GM10266 (cell line): ENCODE results near the gene HGFAC.

ENCODE experiments used
- DNase-seq: peaks from one replicate; pipeline ENCODE4 v3.0.0; 2012; ENCODE audit errors: extremely low spot score
- TF ChIP-seq, protein P1 (sequence below): IDR thresholded peaks from 2 replicates; pipeline ENCODE4 v1.5.1; 2012; ENCODE audit warnings: mild to moderate bottlenecking, low read depth; ENCODE audit not compliant: control insufficient read depth, insufficient read depth; ENCODE audit errors: missing control alignments

HGFAC gene

DNA sequence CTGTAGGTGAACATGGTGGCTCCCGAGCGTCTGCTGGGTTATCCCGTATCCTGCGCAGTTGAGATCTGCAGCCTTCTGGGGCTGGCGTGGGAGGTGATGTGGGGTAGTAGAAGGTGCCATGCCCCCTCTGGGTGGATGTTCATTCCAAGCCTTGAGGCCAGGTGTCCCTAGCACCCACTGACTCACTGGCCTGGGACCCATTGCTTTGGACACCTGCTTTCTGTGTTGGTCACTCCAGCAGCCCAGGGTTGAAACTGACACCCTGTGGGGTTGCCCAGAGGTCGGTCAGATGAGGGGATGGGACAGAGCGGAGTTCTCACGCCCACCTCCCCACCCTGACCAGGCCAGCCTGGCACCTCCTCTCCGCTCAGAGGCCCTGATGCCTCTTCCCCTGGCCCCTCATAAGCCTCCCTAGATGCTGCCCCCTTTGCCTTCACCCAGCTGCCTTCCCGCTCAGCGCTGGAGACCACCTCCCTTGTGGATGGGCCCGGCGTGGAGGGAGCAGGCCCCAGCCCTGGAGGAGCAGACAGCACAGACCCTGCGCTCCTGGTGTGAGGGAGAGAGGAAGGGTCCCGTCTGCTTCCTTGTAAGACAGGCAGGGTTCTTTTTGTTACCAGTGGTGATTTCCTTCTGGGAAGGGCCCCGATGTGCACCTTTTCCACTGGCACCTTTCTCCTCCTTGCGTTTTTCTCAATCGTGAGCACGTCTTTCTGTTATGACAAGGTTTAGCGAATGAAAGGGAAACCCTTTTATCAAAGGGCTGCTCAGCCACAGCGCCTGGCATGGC lies 23.3 kb downstream of the HGFAC start:
- TF ChIP-seq, protein P1, sequence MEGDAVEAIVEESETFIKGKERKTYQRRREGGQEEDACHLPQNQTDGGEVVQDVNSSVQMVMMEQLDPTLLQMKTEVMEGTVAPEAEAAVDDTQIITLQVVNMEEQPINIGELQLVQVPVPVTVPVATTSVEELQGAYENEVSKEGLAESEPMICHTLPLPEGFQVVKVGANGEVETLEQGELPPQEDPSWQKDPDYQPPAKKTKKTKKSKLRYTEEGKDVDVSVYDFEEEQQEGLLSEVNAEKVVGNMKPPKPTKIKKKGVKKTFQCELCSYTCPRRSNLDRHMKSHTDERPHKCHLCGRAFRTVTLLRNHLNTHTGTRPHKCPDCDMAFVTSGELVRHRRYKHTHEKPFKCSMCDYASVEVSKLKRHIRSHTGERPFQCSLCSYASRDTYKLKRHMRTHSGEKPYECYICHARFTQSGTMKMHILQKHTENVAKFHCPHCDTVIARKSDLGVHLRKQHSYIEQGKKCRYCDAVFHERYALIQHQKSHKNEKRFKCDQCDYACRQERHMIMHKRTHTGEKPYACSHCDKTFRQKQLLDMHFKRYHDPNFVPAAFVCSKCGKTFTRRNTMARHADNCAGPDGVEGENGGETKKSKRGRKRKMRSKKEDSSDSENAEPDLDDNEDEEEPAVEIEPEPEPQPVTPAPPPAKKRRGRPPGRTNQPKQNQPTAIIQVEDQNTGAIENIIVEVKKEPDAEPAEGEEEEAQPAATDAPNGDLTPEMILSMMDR: no peak
- DNase-seq: no peak

DNA sequence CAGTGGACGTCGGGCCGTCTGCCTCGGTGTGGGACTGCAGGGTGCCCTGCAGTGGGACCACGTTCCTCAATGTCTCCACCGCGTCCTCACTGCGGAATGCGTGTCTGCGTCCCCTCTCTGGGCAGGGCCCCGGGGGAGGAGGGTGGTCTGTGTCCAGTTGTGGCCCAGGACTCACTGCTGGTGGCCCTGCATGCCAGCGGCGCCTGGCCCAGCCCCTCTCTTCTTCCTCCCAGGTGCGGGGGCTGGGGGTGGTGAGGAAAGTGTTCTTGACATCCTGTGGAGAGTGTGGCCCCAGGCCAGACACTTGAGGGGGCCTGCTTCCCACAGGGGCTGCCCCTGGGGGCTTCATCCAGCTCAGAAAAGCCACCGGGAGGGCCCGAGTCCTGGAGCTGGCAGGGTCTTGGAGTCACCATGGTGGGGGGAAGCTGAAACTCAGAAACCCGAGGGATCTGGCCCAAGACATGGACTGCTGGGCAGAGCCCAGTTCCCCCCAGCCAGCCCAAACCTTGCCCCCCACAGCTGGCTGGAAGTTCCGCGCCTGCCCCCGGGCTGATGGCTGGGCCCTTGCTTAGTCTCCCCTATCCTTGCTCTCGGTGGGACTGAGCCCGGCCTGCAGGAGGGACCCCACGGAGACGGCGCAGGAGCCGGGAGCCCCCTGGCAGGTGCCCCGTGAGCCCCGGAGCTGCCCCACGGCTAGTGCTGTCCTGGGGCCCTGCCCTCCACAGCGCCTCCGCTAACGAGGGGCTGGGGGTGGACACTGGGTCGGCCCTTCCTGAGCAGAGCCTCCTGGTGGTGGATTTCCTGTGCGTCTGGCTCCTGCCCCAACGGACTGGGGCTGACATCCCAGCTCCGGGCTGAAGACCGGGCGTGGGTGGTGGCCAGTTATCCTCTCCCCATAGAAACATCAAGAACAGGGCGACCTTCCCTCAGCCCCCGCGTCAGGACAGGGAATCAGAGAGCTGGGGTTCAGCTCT lies 24.2 kb downstream of the HGFAC start:
- DNase-seq: no peak

DNA sequence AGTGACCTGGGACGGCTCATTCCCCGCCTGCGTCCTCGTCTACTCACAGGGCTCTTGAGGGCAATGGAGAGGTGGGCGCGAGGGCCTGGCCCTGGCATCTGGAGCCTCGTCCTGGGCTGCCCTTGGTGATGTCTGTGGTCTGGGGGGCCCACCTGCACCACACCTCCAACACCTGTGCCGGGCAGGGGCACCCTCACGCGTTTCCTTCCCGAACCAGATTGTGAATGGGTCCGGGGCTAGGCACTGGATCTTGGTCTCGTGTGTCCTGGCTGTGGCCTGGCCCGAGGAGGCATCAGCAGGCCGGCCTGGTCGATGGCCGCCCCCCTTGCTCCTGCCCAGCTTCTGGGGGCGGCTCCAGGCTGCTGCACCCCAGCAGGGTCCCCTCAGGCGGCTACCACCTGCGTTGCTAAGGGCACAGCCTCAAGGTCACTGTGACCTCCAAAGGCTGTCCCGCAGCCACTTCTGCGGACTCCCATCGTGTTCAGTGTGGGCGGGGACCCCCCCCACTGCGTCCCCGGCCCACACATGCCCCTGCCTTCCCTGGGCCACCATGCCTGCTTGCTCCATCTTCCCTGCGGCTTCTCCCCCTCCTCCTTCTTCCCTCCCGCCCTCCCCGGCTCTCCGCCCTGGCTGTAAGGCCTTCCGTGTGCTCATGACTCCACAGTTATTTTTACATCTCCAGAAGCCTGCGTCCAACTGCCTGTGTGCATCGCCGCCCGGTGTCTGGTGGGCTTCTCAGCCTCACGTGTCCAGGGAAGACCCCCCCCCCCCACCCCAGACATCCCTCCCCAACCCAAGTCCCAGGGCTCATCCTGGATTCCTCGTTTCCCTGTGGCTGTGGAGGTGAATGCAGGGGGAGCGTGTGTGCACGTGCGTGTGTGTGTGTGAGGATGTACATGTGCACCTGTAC lies 25.2 kb downstream of the HGFAC start:
- TF ChIP-seq, protein P1: no peak
- no peak for DNase-seq

More for the DNA sequence above, 24.2 kb downstream of the HGFAC start:
- TF ChIP-seq, protein P1: no peak

DNA sequence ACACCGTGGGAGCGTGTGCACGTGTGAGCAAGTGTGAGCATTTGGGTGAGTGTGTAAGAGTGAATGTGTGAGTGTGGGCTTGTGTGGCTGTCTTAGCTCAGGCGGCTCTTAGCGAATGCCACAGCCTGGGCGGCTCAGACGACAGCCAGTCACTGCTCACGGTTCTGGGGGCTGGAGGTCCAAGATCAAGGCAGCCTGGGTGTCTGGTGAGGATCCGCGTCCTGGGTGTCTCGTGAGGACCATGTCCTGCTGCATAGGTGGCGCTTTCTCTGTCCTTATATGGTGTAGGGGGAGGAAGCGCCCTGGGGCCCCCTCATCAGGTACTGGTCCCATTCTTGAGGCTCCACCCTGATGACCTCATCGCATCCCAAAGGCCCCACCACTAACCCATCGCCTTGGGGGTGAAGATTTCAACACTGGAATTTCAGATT lies 25.8 kb downstream of the HGFAC start:
- TF ChIP-seq, protein P1: no peak
- no peak for DNase-seq

DNA sequence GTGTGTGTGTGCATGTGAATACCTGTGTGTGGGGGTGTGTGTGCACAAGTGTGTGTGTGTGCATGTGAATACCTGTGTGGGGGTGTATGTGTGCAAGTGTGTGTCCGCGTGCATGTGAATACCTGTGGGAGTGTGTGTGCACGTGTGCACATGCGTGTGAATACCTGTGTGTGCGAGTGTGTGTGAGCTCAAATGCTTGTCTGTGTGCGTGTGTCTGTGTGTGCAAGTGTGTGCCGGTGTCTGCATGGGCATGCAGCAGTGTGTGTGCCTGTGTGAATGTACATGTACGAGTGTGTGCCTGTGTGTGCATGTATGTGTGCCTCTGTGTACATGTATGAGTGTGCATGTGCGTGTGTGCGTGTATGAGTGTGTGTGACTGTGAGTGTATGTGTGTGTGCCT lies 26.4 kb downstream of the HGFAC start:
- TF ChIP-seq, protein P1: no peak

DNA sequence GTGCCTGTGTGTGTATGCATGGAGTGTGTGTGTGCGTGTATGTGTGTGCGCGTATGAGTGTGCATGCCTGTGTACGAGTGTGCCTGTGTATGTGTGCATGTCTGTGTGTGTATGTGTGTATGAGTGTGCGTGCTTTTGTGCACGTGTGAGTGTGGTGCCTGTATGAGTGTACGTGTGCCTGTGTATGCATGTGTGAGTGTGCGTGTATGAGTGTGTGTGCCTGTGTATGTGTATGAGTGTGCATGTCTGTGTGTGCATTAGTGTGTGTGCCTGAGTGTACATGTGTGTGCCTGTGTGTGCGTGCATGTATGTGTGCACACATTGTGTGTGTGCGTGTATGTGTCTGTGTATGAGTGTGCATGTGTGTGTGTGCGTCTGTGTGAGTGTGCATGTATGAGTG lies 27.0 kb downstream of the HGFAC start:
- TF ChIP-seq, protein P1: no peak

More for the DNA sequence above, 26.4 kb downstream of the HGFAC start:
- no peak for DNase-seq

More for the DNA sequence above, 27.0 kb downstream of the HGFAC start:
- DNase-seq: no peak
